ENCODE results near the gene CEP83.
A peak's percentile ranks its signal among the peaks of the same experiment; 100 is the strongest.

GRCh38 chr12:94308612-94309011, 151.1 kb downstream of the CEP83 start:
- TF ChIP-seq, protein P1, sequence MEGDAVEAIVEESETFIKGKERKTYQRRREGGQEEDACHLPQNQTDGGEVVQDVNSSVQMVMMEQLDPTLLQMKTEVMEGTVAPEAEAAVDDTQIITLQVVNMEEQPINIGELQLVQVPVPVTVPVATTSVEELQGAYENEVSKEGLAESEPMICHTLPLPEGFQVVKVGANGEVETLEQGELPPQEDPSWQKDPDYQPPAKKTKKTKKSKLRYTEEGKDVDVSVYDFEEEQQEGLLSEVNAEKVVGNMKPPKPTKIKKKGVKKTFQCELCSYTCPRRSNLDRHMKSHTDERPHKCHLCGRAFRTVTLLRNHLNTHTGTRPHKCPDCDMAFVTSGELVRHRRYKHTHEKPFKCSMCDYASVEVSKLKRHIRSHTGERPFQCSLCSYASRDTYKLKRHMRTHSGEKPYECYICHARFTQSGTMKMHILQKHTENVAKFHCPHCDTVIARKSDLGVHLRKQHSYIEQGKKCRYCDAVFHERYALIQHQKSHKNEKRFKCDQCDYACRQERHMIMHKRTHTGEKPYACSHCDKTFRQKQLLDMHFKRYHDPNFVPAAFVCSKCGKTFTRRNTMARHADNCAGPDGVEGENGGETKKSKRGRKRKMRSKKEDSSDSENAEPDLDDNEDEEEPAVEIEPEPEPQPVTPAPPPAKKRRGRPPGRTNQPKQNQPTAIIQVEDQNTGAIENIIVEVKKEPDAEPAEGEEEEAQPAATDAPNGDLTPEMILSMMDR (IDR thresholded peaks at IDR 0.05) = no peak
- TF ChIP-seq POLR2AphosphoS5 (IDR thresholded peaks at IDR 0.05) = peak; percentile 10
- TF ChIP-seq POLR2A (IDR thresholded peaks at IDR 0.05) = no peak

Measured in prostate gland (tissue), 2 donors.